HG02571 (cell line): Measurements from ENCODE around the gene CASP9.
A peak's percentile ranks its signal among the peaks of the same experiment; 100 is the strongest.
"Not testable (repeated sequence)": the region's sequence is repeated elsewhere in the genome, so short reads cannot be mapped to it uniquely, and the experiment has no call there.

Experiments
- ATAC-seq: cut with Tn5 transposase; IDR thresholded peaks from one replicate; pipeline ENCODE4 v1.9.1; 2021; ENCODE audit warnings: mild to moderate bottlenecking, moderate library complexity; ENCODE audit not compliant: unreplicated experiment

CASP9 gene

GRCh38 chr1:15526021-15526489, 2.0 kb upstream of the CASP9 start:
- ATAC-seq = no peak

GRCh38 chr1:15525050-15526020, 1.3 kb upstream of the CASP9 start:
- peak; percentile 40 for ATAC-seq

DNA sequence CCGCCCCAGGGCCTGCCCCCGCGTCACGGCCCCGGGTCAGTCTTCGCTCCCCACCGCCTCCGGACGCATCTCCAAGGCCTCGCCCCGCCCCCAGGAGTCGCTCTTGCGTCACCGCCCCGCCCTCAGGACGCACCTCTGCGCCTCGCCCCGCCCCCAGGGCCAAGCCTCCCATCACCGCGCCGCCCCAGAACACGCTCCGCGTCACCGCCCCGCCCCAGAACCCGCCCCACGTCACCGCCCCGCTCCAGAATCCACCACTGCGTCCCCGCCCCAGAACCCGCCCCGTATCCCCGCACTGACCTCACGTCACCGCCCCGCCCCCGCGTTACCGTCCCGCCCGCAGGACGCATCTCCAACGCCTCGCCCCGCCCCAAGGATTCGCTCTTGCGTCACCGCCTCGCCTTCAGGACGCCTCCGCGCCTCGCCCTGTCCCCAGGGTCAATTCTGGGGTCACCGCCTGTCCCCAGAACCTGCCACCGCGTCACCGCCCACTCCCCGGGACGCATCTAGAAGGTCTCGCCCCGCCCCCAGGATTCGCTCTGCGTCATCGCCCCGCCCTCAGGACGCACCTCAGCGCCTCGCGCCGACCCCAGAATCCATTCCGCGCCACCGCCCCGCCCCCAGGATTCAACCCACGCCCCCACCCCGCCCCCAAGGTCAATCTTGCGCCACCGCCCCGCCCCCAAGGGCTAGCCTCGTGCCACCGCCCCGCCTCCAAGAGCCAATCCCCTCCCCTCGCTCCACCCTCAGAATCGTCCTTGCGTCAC, 451 bp upstream of the CASP9 start:
- ATAC-seq = peak; percentile 39

- ATAC-seq = no peak
Measured at GRCh38 chr1:15523104-15524020, 653 bp downstream of the CASP9 start.

DNA sequence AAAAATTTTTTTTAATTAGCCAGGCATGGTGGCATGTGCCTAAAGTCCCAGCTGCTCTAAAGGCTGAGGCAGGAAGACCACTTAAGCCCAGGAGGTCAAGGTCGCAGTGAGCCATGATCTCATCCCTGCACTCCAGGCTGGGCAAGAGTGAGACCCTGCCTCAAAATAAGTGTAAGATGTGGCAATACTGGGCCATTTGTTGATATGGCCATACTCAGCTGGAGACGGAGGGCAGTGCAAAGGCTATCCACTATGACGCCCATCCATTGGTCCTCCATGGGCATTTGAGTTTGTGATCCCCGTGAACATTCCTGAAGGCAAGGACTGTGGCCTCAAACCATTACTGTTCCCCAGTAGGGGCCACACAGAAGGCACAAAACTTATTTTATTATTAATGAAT, 1.5 kb downstream of the CASP9 start:
- no peak for ATAC-seq

GRCh38 chr1:15521206-15521906, 2.7 kb downstream of the CASP9 start:
- ATAC-seq = not testable (repeated sequence)

GRCh38 chr1:15519625-15520024, 4.4 kb downstream of the CASP9 start:
- ATAC-seq = no peak

- no peak for ATAC-seq
Measured at GRCh38 chr1:15515022-15515663, 8.9 kb downstream of the CASP9 start.

DNA sequence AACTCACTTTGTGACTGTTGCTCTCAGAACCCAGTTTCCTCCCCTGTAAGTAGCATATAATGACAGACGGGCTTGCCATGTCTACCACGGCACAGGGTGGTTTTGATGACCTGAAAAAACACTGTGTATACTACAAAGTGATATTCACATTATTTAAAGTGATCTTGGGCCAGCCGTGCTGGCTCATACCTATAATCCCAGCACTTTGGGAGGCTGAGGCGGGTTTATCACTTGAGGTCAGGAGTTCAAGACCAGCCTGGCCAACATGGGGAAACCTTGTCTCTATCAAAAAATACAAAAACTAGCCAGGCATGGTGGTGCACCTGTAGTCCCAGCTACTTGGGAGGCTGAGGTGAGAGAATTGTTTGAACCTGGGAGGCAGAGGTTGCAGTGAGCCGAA, 9.5 kb downstream of the CASP9 start:
- not testable (repeated sequence) for ATAC-seq

GRCh38 chr1:15513919-15514318, 10.1 kb downstream of the CASP9 start:
- ATAC-seq = no peak

DNA sequence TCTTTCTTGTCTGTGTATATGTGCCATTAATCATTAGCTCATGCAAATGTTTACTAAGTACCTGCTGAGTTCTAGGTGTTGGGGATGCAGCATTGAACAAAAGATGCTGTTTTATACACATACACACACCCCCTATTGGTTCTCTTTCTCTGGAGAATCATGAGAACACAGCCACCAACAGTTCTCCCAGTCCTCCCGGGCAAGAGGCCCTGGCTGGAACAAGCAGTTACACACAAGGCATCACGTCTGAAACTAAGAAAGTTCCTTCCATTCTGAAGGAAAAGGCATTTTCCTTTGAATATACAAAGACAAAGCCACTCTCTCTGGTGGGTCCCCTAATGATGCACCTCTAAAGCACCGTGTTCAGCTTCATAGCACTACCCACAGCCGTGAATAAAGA, 10.8 kb downstream of the CASP9 start:
- no peak for ATAC-seq

DNA sequence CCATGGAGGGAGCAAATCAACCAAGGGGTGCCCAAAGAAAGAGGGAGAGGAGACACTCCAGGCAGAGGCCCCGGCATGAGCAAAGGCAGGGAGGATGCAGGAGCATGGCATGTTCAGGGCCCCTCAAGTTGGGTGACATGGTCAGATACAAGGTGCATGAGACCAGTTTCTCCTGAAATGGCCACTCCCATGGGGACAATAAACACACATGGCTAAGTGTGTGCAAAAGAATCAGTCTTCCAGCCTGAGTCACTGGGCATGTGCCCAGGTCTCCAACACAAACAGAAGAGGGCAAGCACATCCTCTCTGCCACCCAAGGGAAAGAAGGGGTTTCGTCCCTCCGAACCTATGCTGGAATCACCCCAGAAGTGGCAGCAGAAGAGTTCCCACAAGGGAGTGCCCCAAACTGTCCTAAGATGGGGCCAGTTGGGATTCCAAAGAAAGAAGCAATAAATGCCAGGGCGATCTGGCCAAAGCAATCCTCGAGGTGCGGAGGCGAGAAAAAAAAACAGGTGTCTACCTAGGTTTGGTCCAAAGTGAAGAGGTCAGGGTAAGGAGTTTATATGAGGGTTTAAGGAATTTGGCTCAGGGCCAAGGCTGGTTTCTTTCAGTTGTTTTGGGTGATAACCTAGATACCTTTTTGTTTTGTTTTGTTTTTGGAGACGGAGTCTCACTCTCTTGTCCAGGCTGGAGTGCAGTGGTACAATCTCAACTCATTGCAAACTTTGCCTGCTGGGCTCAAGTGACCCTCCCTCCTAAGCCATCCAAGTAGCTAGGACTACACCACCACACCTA, 13.2 kb downstream of the CASP9 start:
- no peak for ATAC-seq

DNA sequence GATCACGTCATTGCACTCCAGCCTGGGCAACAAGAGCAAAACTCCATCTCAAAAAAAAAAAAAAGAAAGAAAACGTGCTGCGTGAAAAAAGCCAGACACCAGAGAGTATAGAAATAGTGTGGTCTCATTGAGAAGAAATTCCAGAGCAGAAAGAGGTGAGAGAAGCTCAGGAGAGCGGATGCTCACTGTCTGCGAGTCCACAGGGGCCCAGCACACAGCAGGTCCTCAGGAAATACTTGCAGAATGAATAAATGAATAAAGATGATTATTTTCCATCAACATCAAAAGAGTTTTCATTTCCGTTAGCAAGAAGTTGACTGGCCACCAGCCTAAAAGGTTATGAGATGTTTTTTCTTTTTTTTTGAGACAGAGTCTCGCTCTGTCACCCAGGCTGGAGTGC, 14.4 kb downstream of the CASP9 start:
- no peak for ATAC-seq

GRCh38 chr1:15508700-15509487, 15.1 kb downstream of the CASP9 start:
- no peak for ATAC-seq

- ATAC-seq = no peak
Measured at GRCh38 chr1:15507278-15507677, 16.7 kb downstream of the CASP9 start.

DNA sequence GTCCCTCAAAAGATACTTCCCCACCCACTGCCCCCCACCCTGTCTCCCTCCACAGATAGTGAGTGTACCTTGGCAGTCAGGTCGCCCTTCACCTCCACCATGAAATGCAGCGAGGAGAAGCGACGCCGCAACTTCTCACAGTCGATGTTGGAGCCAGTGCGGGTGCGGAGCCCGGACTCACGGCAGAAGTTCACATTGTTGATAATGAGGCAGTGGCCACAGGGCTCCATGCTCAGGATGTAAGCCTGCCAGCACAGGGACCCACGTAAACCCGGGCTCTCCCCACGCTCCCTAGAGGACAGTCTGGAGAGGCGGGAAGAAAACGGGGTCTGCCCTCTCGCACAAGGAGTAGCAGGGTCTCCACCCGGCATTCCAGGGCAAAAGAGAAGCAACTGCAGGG, 17.2 kb downstream of the CASP9 start:
- ATAC-seq = no peak

- no peak for ATAC-seq
Measured at GRCh38 chr1:15504436-15504835, 19.6 kb downstream of the CASP9 start.
